SK-N-SH treated with all-trans-retinoic acid at 6 μM for 48 hours (cell line): Measurements from ENCODE around the gene USP38.
A peak's percentile ranks its signal among the peaks of the same experiment; 100 is the strongest.

ENCODE experiments used
- ATAC-seq: fragments of 200-7000 bp; cut with Tn5 transposase; 3 replicates; pipeline ENCODE4 v1.9.1; 2020; ENCODE audit warnings: mild to moderate bottlenecking, moderate library complexity
- ARNTL ChIP-seq: fragments of 450-650 bp; formaldehyde crosslinking; IDR thresholded peaks from 2 replicates; pipeline ENCODE4 v1.5.0; 2020; ENCODE audit warnings: low read depth, mild to moderate bottlenecking, moderate library complexity, borderline replicate concordance
- BACH2 ChIP-seq: fragments of 250-450 bp; sonication (Bioruptor Pico); IDR thresholded peaks from 2 replicates; pipeline ENCODE4 v1.9.0; 2021; ENCODE audit warnings: mild to moderate bottlenecking, borderline replicate concordance
- CSDC2 ChIP-seq: fragments of 250-450 bp; sonication (Bioruptor Pico); IDR thresholded peaks from 2 replicates; pipeline ENCODE4 v1.5.0; 2020; ENCODE audit warnings: mild to moderate bottlenecking, moderate library complexity
- ESRRG ChIP-seq: fragments of 250-450 bp; sonication (Bioruptor Pico); IDR thresholded peaks from 2 replicates; pipeline ENCODE4 v1.6.1; 2021; ENCODE audit warnings: mild to moderate bottlenecking
- GLIS3 ChIP-seq: fragments of 250-450 bp; sonication (Bioruptor Pico); IDR thresholded peaks from 2 replicates; pipeline ENCODE4 v1.5.0; 2020; ENCODE audit warnings: mild to moderate bottlenecking, moderate library complexity
- ISL1 ChIP-seq: fragments of 250-450 bp; sonication (Bioruptor Pico); IDR thresholded peaks from 2 replicates; pipeline ENCODE4 v2.1.2; 2022; ENCODE audit warnings: mild to moderate bottlenecking, moderate library complexity
- OSR1 ChIP-seq: fragments of 250-450 bp; sonication (Bioruptor Pico); IDR thresholded peaks from 2 replicates; pipeline ENCODE4 v1.8.0; 2022; ENCODE audit warnings: moderate library complexity, mild to moderate bottlenecking, inconsistent platforms
- PPARA ChIP-seq: fragments of 250-450 bp; sonication (Bioruptor Pico); IDR thresholded peaks from 2 replicates; pipeline ENCODE4 v1.5.0; 2020; ENCODE audit warnings: mild to moderate bottlenecking, borderline replicate concordance
- RARB ChIP-seq: fragments of 250-450 bp; sonication (Bioruptor Pico); IDR thresholded peaks from 2 replicates; pipeline ENCODE4 v1.8.0; 2021; ENCODE audit warnings: mild to moderate bottlenecking, moderate library complexity
- SNAI2 ChIP-seq: fragments of 250-450 bp; sonication (Bioruptor Pico); IDR thresholded peaks from 2 replicates; pipeline ENCODE4 v1.5.0; 2020; ENCODE audit warnings: mild to moderate bottlenecking, moderate library complexity
- TCF4 ChIP-seq: fragments of 250-450 bp; sonication (Bioruptor Pico); IDR thresholded peaks from 2 replicates; pipeline ENCODE4 v1.8.0; 2021; ENCODE audit warnings: mild to moderate bottlenecking, moderate library complexity, borderline replicate concordance
- TOX ChIP-seq: fragments of 250-450 bp; sonication (Bioruptor Pico); IDR thresholded peaks from 2 replicates; pipeline ENCODE4 v1.8.0; 2021; ENCODE audit warnings: mild to moderate bottlenecking, moderate library complexity, borderline replicate concordance
- ZFP3 ChIP-seq: fragments of 250-450 bp; sonication (Bioruptor Pico); IDR thresholded peaks from 2 replicates; pipeline ENCODE4 v1.5.0; 2020; ENCODE audit warnings: mild to moderate bottlenecking, moderate library complexity
- ZNF70 ChIP-seq: fragments of 450-650 bp; formaldehyde crosslinking; IDR thresholded peaks from 2 replicates; pipeline ENCODE4 v1.5.0; 2020; ENCODE audit warnings: mild to moderate bottlenecking, moderate library complexity
- ZNF8 ChIP-seq: fragments of 450-650 bp; formaldehyde crosslinking; IDR thresholded peaks from 2 replicates; pipeline ENCODE4 v1.5.0; 2020; ENCODE audit warnings: mild to moderate bottlenecking, moderate library complexity
- TF ChIP-seq, protein P1 (sequence below): fragments of 250-450 bp; sonication (Bioruptor Pico); IDR thresholded peaks from 2 replicates; pipeline ENCODE4 v1.8.0; 2020; ENCODE audit warnings: mild to moderate bottlenecking, moderate library complexity, borderline replicate concordance
- TF ChIP-seq, protein P2 (sequence below): fragments of 250-450 bp; sonication (Bioruptor Pico); IDR thresholded peaks from 2 replicates; pipeline ENCODE4 v1.5.0; 2020; ENCODE audit warnings: mild to moderate bottlenecking, moderate library complexity
- TF ChIP-seq, protein P3 (sequence below): fragments of 250-450 bp; sonication (Bioruptor Pico); IDR thresholded peaks from 2 replicates; pipeline ENCODE4 v1.8.0; 2021; ENCODE audit warnings: low read depth, mild to moderate bottlenecking, moderate library complexity, borderline replicate concordance
- TF ChIP-seq, protein P4 (sequence below): fragments of 250-450 bp; sonication (Bioruptor Pico); IDR thresholded peaks from 2 replicates; pipeline ENCODE4 v1.5.1; 2021; ENCODE audit warnings: mild to moderate bottlenecking, moderate library complexity
- TF ChIP-seq, protein P5 (sequence below): fragments of 250-450 bp; sonication (Bioruptor Pico); IDR thresholded peaks from 2 replicates; pipeline ENCODE4 v1.5.1; 2020; ENCODE audit warnings: low read depth, mild to moderate bottlenecking, moderate library complexity

Gene USP38

DNA sequence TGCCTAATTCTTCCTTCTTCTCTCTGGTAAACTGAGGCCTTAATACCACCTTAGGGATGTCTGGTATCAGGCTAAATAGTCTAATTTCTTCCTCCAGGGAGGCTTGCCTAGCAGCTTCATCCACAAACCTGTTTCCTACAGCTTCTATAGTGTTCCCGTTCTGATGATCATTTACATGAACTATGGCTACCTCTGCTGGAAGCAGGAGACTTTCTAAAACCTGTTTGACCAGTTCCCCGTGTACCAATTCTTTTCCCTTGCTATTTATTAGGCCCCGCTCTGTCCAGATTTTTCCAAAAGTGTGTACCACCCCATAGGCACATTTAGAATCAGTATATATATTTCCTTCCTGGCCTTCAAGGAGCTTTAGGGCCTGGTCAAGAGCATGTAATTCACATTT lies 5.8 kb upstream of the USP38 start:
- TF ChIP-seq, protein P1, sequence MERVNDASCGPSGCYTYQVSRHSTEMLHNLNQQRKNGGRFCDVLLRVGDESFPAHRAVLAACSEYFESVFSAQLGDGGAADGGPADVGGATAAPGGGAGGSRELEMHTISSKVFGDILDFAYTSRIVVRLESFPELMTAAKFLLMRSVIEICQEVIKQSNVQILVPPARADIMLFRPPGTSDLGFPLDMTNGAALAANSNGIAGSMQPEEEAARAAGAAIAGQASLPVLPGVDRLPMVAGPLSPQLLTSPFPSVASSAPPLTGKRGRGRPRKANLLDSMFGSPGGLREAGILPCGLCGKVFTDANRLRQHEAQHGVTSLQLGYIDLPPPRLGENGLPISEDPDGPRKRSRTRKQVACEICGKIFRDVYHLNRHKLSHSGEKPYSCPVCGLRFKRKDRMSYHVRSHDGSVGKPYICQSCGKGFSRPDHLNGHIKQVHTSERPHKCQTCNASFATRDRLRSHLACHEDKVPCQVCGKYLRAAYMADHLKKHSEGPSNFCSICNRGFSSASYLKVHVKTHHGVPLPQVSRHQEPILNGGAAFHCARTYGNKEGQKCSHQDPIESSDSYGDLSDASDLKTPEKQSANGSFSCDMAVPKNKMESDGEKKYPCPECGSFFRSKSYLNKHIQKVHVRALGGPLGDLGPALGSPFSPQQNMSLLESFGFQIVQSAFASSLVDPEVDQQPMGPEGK (CRISPR knock-in tag), result no peak
- TF ChIP-seq RARB (no peak), TCF4 (CRISPR knock-in tag) (no peak), OSR1 (CRISPR knock-in tag) (no peak), TOX (no peak), CSDC2 (no peak)
- TF ChIP-seq, protein P2, sequence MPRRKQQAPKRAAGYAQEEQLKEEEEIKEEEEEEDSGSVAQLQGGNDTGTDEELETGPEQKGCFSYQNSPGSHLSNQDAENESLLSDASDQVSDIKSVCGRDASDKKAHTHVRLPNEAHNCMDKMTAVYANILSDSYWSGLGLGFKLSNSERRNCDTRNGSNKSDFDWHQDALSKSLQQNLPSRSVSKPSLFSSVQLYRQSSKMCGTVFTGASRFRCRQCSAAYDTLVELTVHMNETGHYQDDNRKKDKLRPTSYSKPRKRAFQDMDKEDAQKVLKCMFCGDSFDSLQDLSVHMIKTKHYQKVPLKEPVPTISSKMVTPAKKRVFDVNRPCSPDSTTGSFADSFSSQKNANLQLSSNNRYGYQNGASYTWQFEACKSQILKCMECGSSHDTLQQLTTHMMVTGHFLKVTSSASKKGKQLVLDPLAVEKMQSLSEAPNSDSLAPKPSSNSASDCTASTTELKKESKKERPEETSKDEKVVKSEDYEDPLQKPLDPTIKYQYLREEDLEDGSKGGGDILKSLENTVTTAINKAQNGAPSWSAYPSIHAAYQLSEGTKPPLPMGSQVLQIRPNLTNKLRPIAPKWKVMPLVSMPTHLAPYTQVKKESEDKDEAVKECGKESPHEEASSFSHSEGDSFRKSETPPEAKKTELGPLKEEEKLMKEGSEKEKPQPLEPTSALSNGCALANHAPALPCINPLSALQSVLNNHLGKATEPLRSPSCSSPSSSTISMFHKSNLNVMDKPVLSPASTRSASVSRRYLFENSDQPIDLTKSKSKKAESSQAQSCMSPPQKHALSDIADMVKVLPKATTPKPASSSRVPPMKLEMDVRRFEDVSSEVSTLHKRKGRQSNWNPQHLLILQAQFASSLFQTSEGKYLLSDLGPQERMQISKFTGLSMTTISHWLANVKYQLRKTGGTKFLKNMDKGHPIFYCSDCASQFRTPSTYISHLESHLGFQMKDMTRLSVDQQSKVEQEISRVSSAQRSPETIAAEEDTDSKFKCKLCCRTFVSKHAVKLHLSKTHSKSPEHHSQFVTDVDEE (CRISPR knock-in tag), result no peak
- no peak for ATAC-seq

DNA sequence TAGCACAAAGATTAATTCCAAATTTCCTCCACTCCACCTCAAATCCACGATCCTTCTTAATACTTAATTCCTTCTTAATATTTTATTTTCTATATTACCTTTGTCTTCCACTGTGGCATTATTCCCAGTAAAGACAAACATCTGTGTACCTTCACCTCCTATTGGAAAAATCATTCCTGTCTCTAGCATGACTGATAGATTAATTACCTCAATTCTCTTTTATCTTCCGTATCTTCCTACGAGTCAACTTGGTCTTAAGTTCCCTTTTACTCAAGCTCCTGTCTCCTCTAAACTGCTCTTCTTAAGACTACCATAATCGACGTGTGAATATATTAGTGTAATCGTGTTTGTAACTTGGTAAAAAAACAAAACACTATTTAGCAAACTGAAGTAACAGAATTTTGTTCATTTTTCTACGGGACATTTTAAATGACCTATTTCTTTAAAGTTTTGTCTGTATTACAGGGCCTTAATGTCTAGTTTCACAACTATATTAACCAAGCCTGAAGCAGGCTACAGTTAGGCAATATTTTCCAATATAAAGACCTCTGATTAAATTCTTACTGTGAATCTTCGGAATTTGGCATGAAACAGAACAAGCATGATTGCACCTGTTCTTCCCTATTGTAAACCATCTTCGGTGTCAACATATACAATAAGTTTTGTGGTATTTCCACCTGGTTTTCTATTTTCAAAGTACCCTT lies 1.1 kb upstream of the USP38 start:
- no peak for ATAC-seq
- TF ChIP-seq BACH2 (CRISPR knock-in tag) (no peak), ARNTL (CRISPR knock-in tag) (no peak), SNAI2 (CRISPR knock-in tag) (no peak), ZNF70 (no peak), ZFP3 (CRISPR knock-in tag) (no peak), OSR1 (CRISPR knock-in tag) (no peak), CSDC2 (no peak), ZNF8 (CRISPR knock-in tag) (no peak), ESRRG (CRISPR knock-in tag) (no peak), ISL1 (CRISPR knock-in tag) (no peak)
- TF ChIP-seq, protein P1 (CRISPR knock-in tag), result no peak

DNA sequence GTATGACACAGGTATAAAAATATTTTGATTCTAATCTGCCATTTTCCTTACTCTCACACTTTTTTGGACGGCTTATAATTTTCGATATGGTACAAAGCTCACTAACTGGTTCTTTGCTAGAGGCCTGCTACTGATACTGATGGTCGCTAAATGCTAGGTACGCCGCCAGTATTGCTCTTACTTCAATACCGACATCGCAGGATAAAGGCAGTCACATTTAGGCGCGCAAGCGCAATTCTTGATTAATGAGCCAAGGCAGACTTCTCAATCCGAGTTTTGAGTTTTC lies 557 bp upstream of the USP38 start:
- ATAC-seq, result peak; percentile 29
- TF ChIP-seq, protein P3, sequence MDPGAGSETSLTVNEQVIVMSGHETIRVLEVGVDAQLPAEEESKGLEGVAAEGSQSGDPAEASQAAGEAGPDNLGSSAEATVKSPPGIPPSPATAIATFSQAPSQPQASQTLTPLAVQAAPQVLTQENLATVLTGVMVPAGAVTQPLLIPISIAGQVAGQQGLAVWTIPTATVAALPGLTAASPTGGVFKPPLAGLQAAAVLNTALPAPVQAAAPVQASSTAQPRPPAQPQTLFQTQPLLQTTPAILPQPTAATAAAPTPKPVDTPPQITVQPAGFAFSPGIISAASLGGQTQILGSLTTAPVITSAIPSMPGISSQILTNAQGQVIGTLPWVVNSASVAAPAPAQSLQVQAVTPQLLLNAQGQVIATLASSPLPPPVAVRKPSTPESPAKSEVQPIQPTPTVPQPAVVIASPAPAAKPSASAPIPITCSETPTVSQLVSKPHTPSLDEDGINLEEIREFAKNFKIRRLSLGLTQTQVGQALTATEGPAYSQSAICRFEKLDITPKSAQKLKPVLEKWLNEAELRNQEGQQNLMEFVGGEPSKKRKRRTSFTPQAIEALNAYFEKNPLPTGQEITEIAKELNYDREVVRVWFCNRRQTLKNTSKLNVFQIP, result no peak
- TF ChIP-seq ESRRG (CRISPR knock-in tag) (no peak), TCF4 (CRISPR knock-in tag) (no peak), ARNTL (CRISPR knock-in tag) (no peak), OSR1 (CRISPR knock-in tag) (no peak), ZNF70 (no peak), ZFP3 (CRISPR knock-in tag) (no peak), SNAI2 (CRISPR knock-in tag) (no peak), BACH2 (CRISPR knock-in tag) (no peak), PPARA (no peak), GLIS3 (CRISPR knock-in tag) (no peak), ISL1 (CRISPR knock-in tag) (no peak)
- TF ChIP-seq, protein P4, sequence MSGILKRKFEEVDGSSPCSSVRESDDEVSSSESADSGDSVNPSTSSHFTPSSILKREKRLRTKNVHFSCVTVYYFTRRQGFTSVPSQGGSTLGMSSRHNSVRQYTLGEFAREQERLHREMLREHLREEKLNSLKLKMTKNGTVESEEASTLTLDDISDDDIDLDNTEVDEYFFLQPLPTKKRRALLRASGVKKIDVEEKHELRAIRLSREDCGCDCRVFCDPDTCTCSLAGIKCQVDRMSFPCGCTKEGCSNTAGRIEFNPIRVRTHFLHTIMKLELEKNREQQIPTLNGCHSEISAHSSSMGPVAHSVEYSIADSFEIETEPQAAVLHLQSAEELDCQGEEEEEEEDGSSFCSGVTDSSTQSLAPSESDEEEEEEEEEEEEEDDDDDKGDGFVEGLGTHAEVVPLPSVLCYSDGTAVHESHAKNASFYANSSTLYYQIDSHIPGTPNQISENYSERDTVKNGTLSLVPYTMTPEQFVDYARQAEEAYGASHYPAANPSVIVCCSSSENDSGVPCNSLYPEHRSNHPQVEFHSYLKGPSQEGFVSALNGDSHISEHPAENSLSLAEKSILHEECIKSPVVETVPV (CRISPR knock-in tag), result no peak
- TF ChIP-seq, protein P1 (CRISPR knock-in tag), result no peak
- TF ChIP-seq, protein P5, sequence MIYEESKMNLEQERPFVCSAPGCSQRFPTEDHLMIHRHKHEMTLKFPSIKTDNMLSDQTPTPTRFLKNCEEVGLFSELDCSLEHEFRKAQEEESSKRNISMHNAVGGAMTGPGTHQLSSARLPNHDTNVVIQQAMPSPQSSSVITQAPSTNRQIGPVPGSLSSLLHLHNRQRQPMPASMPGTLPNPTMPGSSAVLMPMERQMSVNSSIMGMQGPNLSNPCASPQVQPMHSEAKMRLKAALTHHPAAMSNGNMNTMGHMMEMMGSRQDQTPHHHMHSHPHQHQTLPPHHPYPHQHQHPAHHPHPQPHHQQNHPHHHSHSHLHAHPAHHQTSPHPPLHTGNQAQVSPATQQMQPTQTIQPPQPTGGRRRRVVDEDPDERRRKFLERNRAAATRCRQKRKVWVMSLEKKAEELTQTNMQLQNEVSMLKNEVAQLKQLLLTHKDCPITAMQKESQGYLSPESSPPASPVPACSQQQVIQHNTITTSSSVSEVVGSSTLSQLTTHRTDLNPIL (CRISPR knock-in tag), result no peak
